HG02623 (cell line): ENCODE measurements around the gene TGM4.

ENCODE experiments used
- ATAC-seq: cut with Tn5 transposase; IDR thresholded peaks from one replicate; pipeline ENCODE4 v1.9.1; 2021; ENCODE audit warnings: moderate library complexity; ENCODE audit not compliant: unreplicated experiment

Gene TGM4

GRCh38 chr3:44877333-44877732, 2.9 kb downstream of the TGM4 start:
- no peak for ATAC-seq

GRCh38 chr3:44880284-44880683, 5.9 kb downstream of the TGM4 start:
- no peak for ATAC-seq

GRCh38 chr3:44883213-44883955, 9.0 kb downstream of the TGM4 start:
- ATAC-seq: no peak

GRCh38 chr3:44883999-44884431, 9.6 kb downstream of the TGM4 start:
- no peak for ATAC-seq

- no peak for ATAC-seq
Measured at GRCh38 chr3:44885618-44886017, 11.2 kb downstream of the TGM4 start.

GRCh38 chr3:44886561-44886960, 12.2 kb downstream of the TGM4 start:
- ATAC-seq: no peak

GRCh38 chr3:44887101-44887500, 12.7 kb downstream of the TGM4 start:
- ATAC-seq: no peak

GRCh38 chr3:44890258-44890657, 15.8 kb downstream of the TGM4 start:
- ATAC-seq: no peak

GRCh38 chr3:44890852-44891251, 16.4 kb downstream of the TGM4 start:
- ATAC-seq: no peak

- ATAC-seq: no peak
Measured at GRCh38 chr3:44892689-44893088, 18.3 kb downstream of the TGM4 start.

- ATAC-seq: no peak
Measured at GRCh38 chr3:44893097-44893496, 18.7 kb downstream of the TGM4 start.

- no peak for ATAC-seq
Measured at GRCh38 chr3:44894485-44894884, 20.1 kb downstream of the TGM4 start.

- no peak for ATAC-seq
Measured at GRCh38 chr3:44896440-44896839, 22.0 kb downstream of the TGM4 start.

GRCh38 chr3:44899683-44900367, 25.4 kb downstream of the TGM4 start:
- ATAC-seq: no peak

GRCh38 chr3:44902628-44903027, 28.2 kb downstream of the TGM4 start:
- no peak for ATAC-seq

GRCh38 chr3:44903314-44903713, 28.9 kb downstream of the TGM4 start:
- ATAC-seq: no peak

- ATAC-seq: no peak
Measured at GRCh38 chr3:44903751-44904150, 29.3 kb downstream of the TGM4 start.

- ATAC-seq: no peak
Measured at GRCh38 chr3:44905446-44906157, 31.2 kb downstream of the TGM4 start.

GRCh38 chr3:44906997-44907396, 32.6 kb downstream of the TGM4 start:
- no peak for ATAC-seq

- no peak for ATAC-seq
Measured at GRCh38 chr3:44907612-44908011, 33.2 kb downstream of the TGM4 start.

GRCh38 chr3:44909063-44909462, 34.7 kb downstream of the TGM4 start:
- no peak for ATAC-seq

GRCh38 chr3:44910693-44911092, 36.3 kb downstream of the TGM4 start:
- no peak for ATAC-seq
